Jurkat, Clone E6-1 (cell line): ENCODE measurements around the gene CDK15.
"Not testable (repeated sequence)": the region's sequence is repeated elsewhere in the genome, so short reads cannot be mapped to it uniquely, and the experiment has no call there.

Source experiments
- DNase-seq: peaks from one replicate; pipeline ENCODE4 v3.0.0-alpha.2; 2011; ENCODE audit warnings: low read depth, low spot score
- H3K4me3 ChIP-seq: 2 replicates; pipeline ENCODE4 v1.5.1; 2011; ENCODE audit warnings: mild to moderate bottlenecking, low read length, control low read depth, moderate library complexity

The CDK15 gene

GRCh38 chr2:201786471-201786870, 19.9 kb upstream of the CDK15 start:
- H3K4me3 ChIP-seq = no peak overlapping the region
- no peak for DNase-seq

- no peak for DNase-seq
- H3K4me3 ChIP-seq = no peak overlapping the region
These were observed 18.0 kb upstream of the CDK15 start for GRCh38 chr2:201788371-201788770.

- no peak for DNase-seq
- no peak overlapping the region for H3K4me3 ChIP-seq
These were observed 16.9 kb upstream of the CDK15 start for GRCh38 chr2:201789395-201789794.

GRCh38 chr2:201790291-201790690, 16.0 kb upstream of the CDK15 start:
- DNase-seq = no peak

GRCh38 chr2:201790989-201791388, 15.3 kb upstream of the CDK15 start:
- DNase-seq = no peak
- no peak overlapping the region for H3K4me3 ChIP-seq

More at GRCh38 chr2:201790291-201790690, 16.0 kb upstream of the CDK15 start:
- H3K4me3 ChIP-seq = no peak overlapping the region

- no peak for DNase-seq
- H3K4me3 ChIP-seq = no peak overlapping the region
These were observed 12.7 kb upstream of the CDK15 start for GRCh38 chr2:201793631-201794030.

- DNase-seq = no peak
- H3K4me3 ChIP-seq = no peak overlapping the region
These were observed 12.0 kb upstream of the CDK15 start for GRCh38 chr2:201794294-201794693.

- no peak for DNase-seq
- H3K4me3 ChIP-seq = no peak overlapping the region
These were observed 10.5 kb upstream of the CDK15 start for GRCh38 chr2:201795607-201796477.

- H3K4me3 ChIP-seq = no peak overlapping the region
- no peak for DNase-seq
These were observed 9.9 kb upstream of the CDK15 start for GRCh38 chr2:201796478-201796865.

- no peak for DNase-seq
- no peak overlapping the region for H3K4me3 ChIP-seq
These were observed 9.0 kb upstream of the CDK15 start for GRCh38 chr2:201797175-201797840.

GRCh38 chr2:201798252-201798913, 8.0 kb upstream of the CDK15 start:
- no peak overlapping the region for H3K4me3 ChIP-seq
- DNase-seq = no peak

- peak; percentile 25 for DNase-seq
- not testable (repeated sequence) for H3K4me3 ChIP-seq
These were observed 7.4 kb upstream of the CDK15 start for GRCh38 chr2:201798914-201799285.

GRCh38 chr2:201807452-201807999, 1.2 kb downstream of the CDK15 start:
- no peak for DNase-seq

GRCh38 chr2:201808027-201808426, 1.7 kb downstream of the CDK15 start:
- H3K4me3 ChIP-seq = no peak overlapping the region
- no peak for DNase-seq

More at GRCh38 chr2:201807452-201807999, 1.2 kb downstream of the CDK15 start:
- H3K4me3 ChIP-seq = no peak overlapping the region

- no peak for DNase-seq
- no peak overlapping the region for H3K4me3 ChIP-seq
These were observed 3.3 kb downstream of the CDK15 start for GRCh38 chr2:201809633-201810032.

GRCh38 chr2:201810604-201811003, 4.3 kb downstream of the CDK15 start:
- not testable (repeated sequence) for H3K4me3 ChIP-seq, DNase-seq

GRCh38 chr2:201813996-201814760, 7.8 kb downstream of the CDK15 start:
- no peak overlapping the region for H3K4me3 ChIP-seq
- DNase-seq = no peak

GRCh38 chr2:201816657-201817575, 10.6 kb downstream of the CDK15 start:
- no peak overlapping the region for H3K4me3 ChIP-seq
- DNase-seq = no peak
